Rectal smooth muscle tissue (tissue), 1 donor: Measurements from ENCODE around the gene ATL2.

Experiments used
- H3K27ac ChIP-seq: one replicate; pipeline ENCODE4 v1.7.0; 2013; ENCODE audit warnings: low read depth, low read length, inconsistent platforms
- H3K27me3 ChIP-seq: one replicate; pipeline ENCODE4 v1.7.0; 2013; ENCODE audit warnings: low read length; ENCODE audit not compliant: control insufficient read depth, insufficient read depth
- H3K36me3 ChIP-seq: one replicate; pipeline ENCODE4 v1.7.0; 2013; ENCODE audit warnings: low read length; ENCODE audit not compliant: control insufficient read depth, insufficient read depth
- H3K4me1 ChIP-seq: one replicate; pipeline ENCODE4 v1.7.0; 2013; ENCODE audit warnings: low read length; ENCODE audit not compliant: control insufficient read depth, insufficient read depth
- H3K4me3 ChIP-seq: one replicate; pipeline ENCODE4 v1.7.0; 2013; ENCODE audit warnings: low read length
- H3K9ac ChIP-seq: one replicate; pipeline ENCODE4 v1.7.0; 2013; ENCODE audit warnings: low read length

The ATL2 gene

GRCh38 chr2:38245114-38245641 is 131.9 kb downstream of the ATL2 start:
- Histone ChIP-seq H3K27me3 (no peaks in the 10 kb centered on the region), H3K36me3 (no peaks in the 10 kb centered on the region), H3K9ac (no peak overlapping the region), H3K27ac (no peak overlapping the region), H3K4me3 (no peak overlapping the region), H3K4me1 (no peaks in the 10 kb centered on the region)

GRCh38 chr2:38244301-38244700 is 132.8 kb downstream of the ATL2 start:
- Histone ChIP-seq H3K36me3 (no peaks in the 10 kb centered on the region), H3K4me1 (peaks cover 4% of the 10 kb centered on the region), H3K27ac (no peak overlapping the region), H3K27me3 (no peaks in the 10 kb centered on the region), H3K4me3 (no peak overlapping the region), H3K9ac (no peak overlapping the region)
